Brain microvascular endothelial cell (primary cell): ENCODE measurements around the gene NELFB.
A peak's percentile ranks its signal among the peaks of the same experiment; 100 is the strongest.

Experiments
- DNase-seq: peaks from one replicate; pipeline ENCODE4 v3.0.0-alpha.2; 2020
- H3K27ac ChIP-seq: fragments of 250-450 bp; sonication (Bioruptor Pico); 2 replicates; pipeline ENCODE4 v1.5.1; 2020; ENCODE audit warnings: mild to moderate bottlenecking, moderate library complexity
- H3K27me3 ChIP-seq: fragments of 250-450 bp; sonication (Bioruptor Pico); replicated peaks from 2 replicates; pipeline ENCODE4 v1.5.1; 2020; ENCODE audit warnings: mild to moderate bottlenecking
- H3K36me3 ChIP-seq: fragments of 250-450 bp; sonication (Bioruptor Pico); replicated peaks from 2 replicates; pipeline ENCODE4 v1.5.1; 2020; ENCODE audit warnings: mild to moderate bottlenecking
- H3K4me3 ChIP-seq: 2 replicates; pipeline ENCODE4 v1.5.1; 2011; ENCODE audit warnings: low read depth, mild to moderate bottlenecking, control low read depth, low read length, moderate library complexity
- CTCF ChIP-seq: IDR thresholded peaks from 2 replicates; pipeline ENCODE4 v1.5.1; 2011; ENCODE audit warnings: low read depth, mild to moderate bottlenecking, moderate library complexity, low read length, control low read depth, inconsistent platforms; ENCODE audit errors: missing control alignments
- in situ Hi-C: cut with HindIII; loops from 2 replicates; pipeline ENCODE4 v1.10.0; 2017; ENCODE audit warnings: low sequenced_read_pairs, low pct_ligation_motif_present

The NELFB gene

GRCh38 chr9:137233143-137233980, 21.8 kb upstream of the NELFB start:
- Histone ChIP-seq H3K27me3 (no peaks in the 10 kb centered on the region), H3K36me3 (no peaks in the 10 kb centered on the region), H3K27ac (no peak overlapping the region), H3K4me3 (no peak overlapping the region)
- TF ChIP-seq CTCF: no peak
- DNase-seq: no peak
- in situ Hi-C loops: no loop called here

- no peak for TF ChIP-seq CTCF
- DNase-seq: no peak
- H3K27me3 ChIP-seq: no peaks in the 10 kb centered on the region
- H3K27ac ChIP-seq: no peak overlapping the region
- no peak overlapping the region for H3K4me3 ChIP-seq
- in situ Hi-C loops: no loop called here
- no peaks in the 10 kb centered on the region for H3K36me3 ChIP-seq
These were observed 21.0 kb upstream of the NELFB start for GRCh38 chr9:137234055-137234697.

- no peak for DNase-seq
- Histone ChIP-seq H3K27ac (no peak overlapping the region), H3K36me3 (no peaks in the 10 kb centered on the region), H3K4me3 (no peak overlapping the region), H3K27me3 (no peaks in the 10 kb centered on the region)
- in situ Hi-C loops: no loop called here
- no peak for TF ChIP-seq CTCF
These were observed 20.2 kb upstream of the NELFB start for GRCh38 chr9:137234758-137235423.

GRCh38 chr9:137235424-137236237, 19.5 kb upstream of the NELFB start:
- in situ Hi-C loops: no loop called here
- Histone ChIP-seq H3K36me3 (no peaks in the 10 kb centered on the region), H3K4me3 (no peak overlapping the region), H3K27me3 (no peaks in the 10 kb centered on the region), H3K27ac (no peak overlapping the region)
- DNase-seq: no peak
- no peak for TF ChIP-seq CTCF

- TF ChIP-seq CTCF: peak; percentile 100
- in situ Hi-C loops: no loop called here
- DNase-seq: peak; percentile 60
- H3K27me3 ChIP-seq: no peaks in the 10 kb centered on the region
- H3K4me3 ChIP-seq: no peak overlapping the region
- H3K27ac ChIP-seq: no peak overlapping the region
- H3K36me3 ChIP-seq: no peaks in the 10 kb centered on the region
These were observed 18.7 kb upstream of the NELFB start for GRCh38 chr9:137236238-137236935.
